Subcutaneous adipose tissue (tissue), 4 donors: ENCODE data around the gene ZNF212. TPM values are rescaled to one million over a fixed set of nuclear protein-coding genes. Genes with fewer than 3 reads are reported as not detected.

Experiments used
- total RNA-seq, 4 donors: library from RNA; depleted of rRNA; stranded (reverse); fragments of >200 nt; gene quantifications; one replicate each; pipeline ENCODE4 v1.1.0, GENCODE V29; 2016
- TF ChIP-seq, protein P1 (sequence below): fragments of 450-650 bp; IDR thresholded peaks from one replicate; pipeline ENCODE4 v1.5.1; 2016; ENCODE audit warnings: low read depth, mild to moderate bottlenecking, control low read depth, antibody characterized with exemption, moderate library complexity

Gene ZNF212
- total RNA-seq, 4 donors from 2014 or later, result 2.0 to 5.5 (median 4.4) TPM

DNA sequence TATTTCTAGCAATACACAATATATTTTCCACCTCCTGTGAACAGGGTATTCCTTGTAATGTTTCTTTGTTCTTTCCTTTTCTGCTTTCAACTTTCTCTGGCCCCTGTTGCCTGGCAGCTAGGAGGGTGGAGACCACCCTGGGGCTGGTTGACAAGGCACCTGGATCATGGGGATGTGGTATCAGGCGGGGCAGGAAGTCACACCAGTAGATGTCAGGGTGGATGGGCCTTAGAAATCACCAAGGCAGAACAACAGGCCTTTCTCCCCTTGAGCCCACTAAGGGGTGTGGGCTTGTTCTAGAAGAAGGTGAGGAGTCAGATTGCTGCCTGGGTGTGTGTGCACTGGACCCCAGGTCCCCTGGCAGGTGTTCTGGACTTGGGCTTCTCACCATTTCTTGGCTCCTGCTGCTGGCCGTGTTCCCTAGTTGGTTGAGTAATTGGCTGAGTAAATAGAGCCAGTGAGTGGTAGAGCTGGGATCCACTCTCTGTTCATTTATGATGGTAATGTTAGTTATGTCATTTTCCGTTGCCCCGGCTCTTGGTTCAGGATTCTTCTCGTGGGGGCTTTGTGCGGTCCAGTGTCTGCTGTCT lies 47.5 kb downstream of the ZNF212 start:
- TF ChIP-seq, protein P1, sequence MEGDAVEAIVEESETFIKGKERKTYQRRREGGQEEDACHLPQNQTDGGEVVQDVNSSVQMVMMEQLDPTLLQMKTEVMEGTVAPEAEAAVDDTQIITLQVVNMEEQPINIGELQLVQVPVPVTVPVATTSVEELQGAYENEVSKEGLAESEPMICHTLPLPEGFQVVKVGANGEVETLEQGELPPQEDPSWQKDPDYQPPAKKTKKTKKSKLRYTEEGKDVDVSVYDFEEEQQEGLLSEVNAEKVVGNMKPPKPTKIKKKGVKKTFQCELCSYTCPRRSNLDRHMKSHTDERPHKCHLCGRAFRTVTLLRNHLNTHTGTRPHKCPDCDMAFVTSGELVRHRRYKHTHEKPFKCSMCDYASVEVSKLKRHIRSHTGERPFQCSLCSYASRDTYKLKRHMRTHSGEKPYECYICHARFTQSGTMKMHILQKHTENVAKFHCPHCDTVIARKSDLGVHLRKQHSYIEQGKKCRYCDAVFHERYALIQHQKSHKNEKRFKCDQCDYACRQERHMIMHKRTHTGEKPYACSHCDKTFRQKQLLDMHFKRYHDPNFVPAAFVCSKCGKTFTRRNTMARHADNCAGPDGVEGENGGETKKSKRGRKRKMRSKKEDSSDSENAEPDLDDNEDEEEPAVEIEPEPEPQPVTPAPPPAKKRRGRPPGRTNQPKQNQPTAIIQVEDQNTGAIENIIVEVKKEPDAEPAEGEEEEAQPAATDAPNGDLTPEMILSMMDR, result no peak

- TF ChIP-seq, protein P1, result no peak
Measured at GRCh38 chr7:149287622-149288021, 48.2 kb downstream of the ZNF212 start.

DNA sequence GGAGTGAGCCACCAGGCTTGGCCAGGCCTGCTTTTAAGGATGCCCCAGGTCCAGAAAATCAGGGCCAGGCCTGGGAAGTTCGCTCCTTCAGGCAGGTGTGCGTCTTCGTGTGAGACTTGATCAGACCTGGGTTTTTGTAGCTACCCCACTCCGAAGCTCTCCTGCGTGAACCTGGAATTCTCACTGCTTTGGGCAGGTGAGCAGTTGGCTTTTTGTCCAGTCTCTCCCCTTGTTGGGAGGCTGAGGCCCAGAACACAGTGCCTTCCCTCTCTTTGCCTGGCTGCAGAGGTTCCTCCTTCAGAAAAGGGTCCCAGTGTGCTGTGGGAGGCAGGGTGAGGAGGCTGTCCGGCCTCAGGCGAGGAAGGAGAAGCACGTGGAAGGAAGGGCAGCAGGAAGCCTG lies 49.8 kb downstream of the ZNF212 start:
- TF ChIP-seq, protein P1, result no peak

DNA sequence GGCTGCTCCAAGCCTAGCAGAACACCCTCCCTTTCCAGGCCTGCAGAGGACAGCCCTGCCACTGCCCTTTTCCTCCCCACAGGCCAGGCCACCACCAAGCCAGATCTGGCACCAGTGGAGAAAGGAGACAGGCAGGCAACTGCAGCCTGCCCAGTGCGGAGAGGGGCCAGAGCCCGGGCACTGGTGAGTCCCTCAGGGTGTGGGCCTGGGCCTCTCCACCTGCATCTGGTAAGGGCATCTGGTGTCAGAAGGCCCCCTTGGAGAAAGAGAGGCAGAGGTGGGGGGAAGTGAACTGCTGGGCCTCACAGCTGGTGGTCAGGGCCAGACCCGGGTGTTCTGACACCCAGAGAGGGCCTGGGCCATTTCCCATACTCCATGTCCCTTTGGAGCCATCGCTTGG lies 50.4 kb downstream of the ZNF212 start:
- TF ChIP-seq, protein P1, result no peak

DNA sequence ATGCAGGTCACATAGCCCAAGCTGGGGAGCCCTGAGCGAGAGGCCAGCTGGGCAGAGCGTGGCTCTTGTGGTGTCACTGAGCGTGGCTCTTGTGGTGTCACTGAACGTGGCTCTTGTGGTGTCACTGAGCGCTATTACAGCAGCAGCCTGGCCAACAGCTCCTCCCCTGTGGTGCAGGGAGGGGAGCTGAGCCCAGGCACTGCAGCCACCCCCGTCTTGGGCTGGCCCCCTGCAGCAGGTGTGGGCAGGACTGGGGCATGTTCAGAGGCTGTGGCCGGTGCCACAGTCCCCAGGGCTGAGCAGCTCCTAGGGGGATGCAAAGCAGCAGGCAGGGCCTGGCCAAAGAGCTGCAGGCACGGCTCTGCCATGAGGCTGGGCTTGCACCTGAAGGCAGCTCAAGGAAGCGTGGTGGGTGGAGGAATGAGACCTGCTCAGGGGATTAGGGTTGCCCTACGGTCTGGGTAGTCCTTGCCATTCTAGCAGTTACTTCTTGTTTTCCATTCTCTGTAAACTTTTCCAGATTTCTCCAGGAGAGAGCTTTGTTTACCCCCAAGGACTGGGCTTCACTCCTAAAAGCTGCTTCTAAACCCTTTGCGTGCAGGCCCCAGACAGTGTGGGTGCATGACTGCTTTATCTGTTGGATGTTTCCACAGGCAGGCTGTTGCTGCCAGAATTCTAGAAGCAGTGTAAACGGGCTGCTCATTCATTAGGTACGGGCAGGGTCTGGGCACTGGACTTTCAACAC lies 51.8 kb downstream of the ZNF212 start:
- TF ChIP-seq, protein P1, result no peak

- TF ChIP-seq, protein P1, result no peak
Measured at GRCh38 chr7:149291781-149292461, 52.5 kb downstream of the ZNF212 start.

- TF ChIP-seq, protein P1, result no peak
Measured at GRCh38 chr7:149292462-149292823, 53.0 kb downstream of the ZNF212 start.
